DOHH2 (cell line): ENCODE results near the gene SLC28A3.
"Not testable (repeated sequence)": the region's sequence is repeated elsewhere in the genome, so short reads cannot be mapped to it uniquely, and the experiment has no call there.

Source experiments
- H3F3A ChIP-seq: fragments of 200-600 bp; sonication (generic), shearing (Covaris generic); 2 replicates; pipeline ENCODE4 v1.6.0; 2016; ENCODE audit warnings: antibody characterized with exemption, mild to moderate bottlenecking; ENCODE audit not compliant: control insufficient read depth, insufficient read depth
- H3K27ac ChIP-seq: fragments of 200-600 bp; sonication (generic); 2 replicates; pipeline ENCODE4 v1.5.1; 2014; ENCODE audit warnings: low read depth, mild to moderate bottlenecking, low read length, moderate library complexity
- H3K27me3 ChIP-seq: fragments of 200-600 bp; sonication (generic); 2 replicates; pipeline ENCODE4 v1.6.1; 2014; ENCODE audit warnings: mild to moderate bottlenecking, low read length, mixed read lengths; ENCODE audit not compliant: control insufficient read depth
- H3K36me3 ChIP-seq: fragments of 200-600 bp; sonication (generic); 2 replicates; pipeline ENCODE4 v1.6.1; 2014; ENCODE audit warnings: mild to moderate bottlenecking, low read length, moderate library complexity, mixed read lengths; ENCODE audit not compliant: control insufficient read depth
- H3K4me1 ChIP-seq: fragments of 200-600 bp; sonication (generic); 2 replicates; pipeline ENCODE4 v1.6.1; 2014; ENCODE audit warnings: mild to moderate bottlenecking, low read length, mixed read lengths; ENCODE audit not compliant: control insufficient read depth
- H3K4me2 ChIP-seq: fragments of 200-600 bp; sonication (generic); 2 replicates; pipeline ENCODE4 v1.6.0; 2014; ENCODE audit warnings: mild to moderate bottlenecking, low read length, moderate library complexity
- H3K4me3 ChIP-seq: fragments of 200-600 bp; sonication (generic); 2 replicates; pipeline ENCODE4 v1.5.1; 2014; ENCODE audit warnings: mild to moderate bottlenecking, low read length, mixed read lengths
- H3K79me2 ChIP-seq: fragments of 200-600 bp; sonication (generic); 2 replicates; pipeline ENCODE4 v1.6.1; 2014; ENCODE audit warnings: mild to moderate bottlenecking, low read length, mixed read lengths; ENCODE audit not compliant: control insufficient read depth
- H3K9me2 ChIP-seq: fragments of 200-600 bp; sonication (generic); replicated peaks from 2 replicates; pipeline ENCODE4 v1.6.1; 2014; ENCODE audit warnings: mild to moderate bottlenecking, low read length, mixed read lengths; ENCODE audit not compliant: control insufficient read depth
- H3K9me3 ChIP-seq: fragments of 200-600 bp; sonication (generic); 2 replicates; pipeline ENCODE4 v1.6.1; 2014; ENCODE audit warnings: antibody characterized with exemption, low read length, mixed read lengths; ENCODE audit not compliant: control insufficient read depth, insufficient read depth
- H4K20me1 ChIP-seq: fragments of 200-600 bp; sonication (generic); 2 replicates; pipeline ENCODE4 v1.6.0; 2014; ENCODE audit warnings: low read depth, mild to moderate bottlenecking, antibody characterized with exemption, low read length, moderate library complexity; ENCODE audit not compliant: control insufficient read depth, insufficient read depth
- EZH2phosphoT487 ChIP-seq: fragments of 200-600 bp; sonication (generic); IDR thresholded peaks from 2 replicates; pipeline ENCODE4 v1.6.1; 2017; ENCODE audit warnings: borderline replicate concordance, mild to moderate bottlenecking, antibody characterized with exemption, low read length, moderate library complexity, mixed read lengths
- TF ChIP-seq, protein P1 (sequence below): fragments of 200-600 bp; sonication (generic); IDR thresholded peaks from one replicate; pipeline ENCODE4 v1.5.1; 2014; ENCODE audit warnings: antibody characterized with exemption, mild to moderate bottlenecking, low read depth, low read length; ENCODE audit not compliant: poor library complexity, severe bottlenecking

Gene SLC28A3

GRCh38 chr9:84374013-84374412 lies 33.5 kb upstream of the SLC28A3 start:
- Histone ChIP-seq H3K27ac (no peak overlapping the region), H3K36me3 (no peaks in the 10 kb centered on the region), H3K4me2 (no peak overlapping the region)

DNA sequence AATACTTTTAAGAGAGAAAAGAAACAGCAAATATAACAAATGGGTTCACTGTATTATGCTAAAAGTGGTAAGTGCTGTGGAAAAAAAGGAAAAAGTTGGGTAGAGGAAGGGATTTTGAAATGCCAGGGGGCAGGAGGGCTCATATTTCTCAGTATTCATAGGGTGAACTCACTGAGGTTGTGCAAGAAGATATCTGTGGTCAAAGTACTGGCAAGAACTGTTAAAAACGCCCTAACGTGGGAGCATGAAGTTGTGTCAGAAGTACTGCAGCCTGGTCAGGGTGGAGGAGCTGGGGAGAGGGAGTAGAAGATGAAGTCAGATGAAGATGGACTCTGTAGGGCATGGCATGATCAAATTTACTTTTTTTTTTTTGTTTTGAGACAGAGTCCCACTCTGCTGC lies 31.2 kb upstream of the SLC28A3 start:
- H3K27me3 ChIP-seq = no peaks in the 10 kb centered on the region
- H3K36me3 ChIP-seq = no peaks in the 10 kb centered on the region
- no peaks in the 10 kb centered on the region for H3K79me2 ChIP-seq
- H3K9me3 ChIP-seq = no peaks in the 10 kb centered on the region
- no peaks in the 10 kb centered on the region for H3K4me1 ChIP-seq
- no peak overlapping the region for H3K27ac ChIP-seq
- no peak overlapping the region for H3K4me2 ChIP-seq
- H3K4me3 ChIP-seq = no peak overlapping the region
- H4K20me1 ChIP-seq = no peaks in the 10 kb centered on the region
- no peaks in the 10 kb centered on the region for H3K9me2 ChIP-seq
- H3F3A ChIP-seq = no peaks in the 10 kb centered on the region
- TF ChIP-seq, protein P1, sequence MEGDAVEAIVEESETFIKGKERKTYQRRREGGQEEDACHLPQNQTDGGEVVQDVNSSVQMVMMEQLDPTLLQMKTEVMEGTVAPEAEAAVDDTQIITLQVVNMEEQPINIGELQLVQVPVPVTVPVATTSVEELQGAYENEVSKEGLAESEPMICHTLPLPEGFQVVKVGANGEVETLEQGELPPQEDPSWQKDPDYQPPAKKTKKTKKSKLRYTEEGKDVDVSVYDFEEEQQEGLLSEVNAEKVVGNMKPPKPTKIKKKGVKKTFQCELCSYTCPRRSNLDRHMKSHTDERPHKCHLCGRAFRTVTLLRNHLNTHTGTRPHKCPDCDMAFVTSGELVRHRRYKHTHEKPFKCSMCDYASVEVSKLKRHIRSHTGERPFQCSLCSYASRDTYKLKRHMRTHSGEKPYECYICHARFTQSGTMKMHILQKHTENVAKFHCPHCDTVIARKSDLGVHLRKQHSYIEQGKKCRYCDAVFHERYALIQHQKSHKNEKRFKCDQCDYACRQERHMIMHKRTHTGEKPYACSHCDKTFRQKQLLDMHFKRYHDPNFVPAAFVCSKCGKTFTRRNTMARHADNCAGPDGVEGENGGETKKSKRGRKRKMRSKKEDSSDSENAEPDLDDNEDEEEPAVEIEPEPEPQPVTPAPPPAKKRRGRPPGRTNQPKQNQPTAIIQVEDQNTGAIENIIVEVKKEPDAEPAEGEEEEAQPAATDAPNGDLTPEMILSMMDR = no peak
- no peak for TF ChIP-seq EZH2phosphoT487

More at GRCh38 chr9:84374013-84374412, 33.5 kb upstream of the SLC28A3 start:
- H3K27me3 ChIP-seq = no peaks in the 10 kb centered on the region
- no peak overlapping the region for H3K4me3 ChIP-seq
- no peaks in the 10 kb centered on the region for H4K20me1 ChIP-seq
- TF ChIP-seq, protein P1 = no peak
- no peak for TF ChIP-seq EZH2phosphoT487
- no peaks in the 10 kb centered on the region for H3K9me2 ChIP-seq
- H3K79me2 ChIP-seq = no peaks in the 10 kb centered on the region
- no peaks in the 10 kb centered on the region for H3K4me1 ChIP-seq
- no peaks in the 10 kb centered on the region for H3K9me3 ChIP-seq
- H3F3A ChIP-seq = no peaks in the 10 kb centered on the region

- no peaks in the 10 kb centered on the region for H3K4me1 ChIP-seq
- no peaks in the 10 kb centered on the region for H3F3A ChIP-seq
- H3K4me3 ChIP-seq = no peak overlapping the region
- TF ChIP-seq, protein P1 = no peak
- TF ChIP-seq EZH2phosphoT487 = no peak
- no peak overlapping the region for H3K4me2 ChIP-seq
- H3K36me3 ChIP-seq = no peaks in the 10 kb centered on the region
- H3K27ac ChIP-seq = no peak overlapping the region
- no peaks in the 10 kb centered on the region for H3K79me2 ChIP-seq
- H3K27me3 ChIP-seq = no peaks in the 10 kb centered on the region
- H4K20me1 ChIP-seq = no peaks in the 10 kb centered on the region
- H3K9me3 ChIP-seq = no peaks in the 10 kb centered on the region
- no peaks in the 10 kb centered on the region for H3K9me2 ChIP-seq
Measured at GRCh38 chr9:84368601-84369000, 28.0 kb upstream of the SLC28A3 start.

DNA sequence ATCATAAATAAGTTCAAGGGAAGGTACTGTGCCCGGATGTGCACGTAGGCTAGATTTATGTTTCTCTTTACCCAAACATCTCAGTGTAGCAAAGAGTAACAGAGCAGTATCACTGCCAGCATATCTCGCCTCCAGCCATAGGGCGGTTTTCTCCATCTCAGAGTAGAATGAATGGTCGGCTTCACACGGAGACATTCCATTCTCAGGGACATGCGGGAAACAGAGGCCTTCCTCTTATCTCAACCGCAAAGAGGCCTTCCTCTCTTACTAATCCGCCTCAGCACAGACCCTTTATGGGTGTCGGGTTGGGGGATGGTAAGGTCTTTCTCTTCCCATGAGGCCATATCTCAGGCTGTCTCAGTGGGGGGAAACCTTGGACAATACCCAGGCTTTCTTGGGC lies 27.2 kb upstream of the SLC28A3 start:
- not testable (repeated sequence) for H3K27me3 ChIP-seq, H3K4me1 ChIP-seq, H3F3A ChIP-seq, H3K9me3 ChIP-seq, H3K4me2 ChIP-seq, H3K4me3 ChIP-seq, H3K36me3 ChIP-seq, H3K27ac ChIP-seq, H3K79me2 ChIP-seq, H3K9me2 ChIP-seq, H4K20me1 ChIP-seq
